ENCODE results near the gene HAT1.
"Not testable (repeated sequence)": the region's sequence is repeated elsewhere in the genome, so short reads cannot be mapped to it uniquely, and the experiment has no call there.

The HAT1 gene

GRCh38 chr2:171986778-171987177, 64.5 kb downstream of the HAT1 start:
- Histone ChIP-seq H3K4me3 (ENCODE audit: low read depth, low read length) (no peak overlapping the region), H3K36me3 (ENCODE audit: control insufficient read depth, insufficient read depth, low read length) (no peaks in the 10 kb centered on the region), H3K9ac (ENCODE audit: low read depth, low read length) (no peak overlapping the region), H3K9me3 (ENCODE audit: control insufficient read depth, insufficient read depth, low read length) (no peaks in the 10 kb centered on the region), H3K27me3 (ENCODE audit: control insufficient read depth, insufficient read depth, low read length) (no peaks in the 10 kb centered on the region), H3K4me1 (ENCODE audit: control insufficient read depth, insufficient read depth, low read length) (no peaks in the 10 kb centered on the region)

GRCh38 chr2:171991027-171991426, 68.8 kb downstream of the HAT1 start:
- Histone ChIP-seq H3K4me3 (ENCODE audit: low read depth, low read length) (no peak overlapping the region), H3K27me3 (ENCODE audit: control insufficient read depth, insufficient read depth, low read length) (no peaks in the 10 kb centered on the region), H3K9me3 (ENCODE audit: control insufficient read depth, insufficient read depth, low read length) (no peaks in the 10 kb centered on the region), H3K9ac (ENCODE audit: low read depth, low read length) (no peak overlapping the region), H3K4me1 (ENCODE audit: control insufficient read depth, insufficient read depth, low read length) (no peaks in the 10 kb centered on the region), H3K36me3 (ENCODE audit: control insufficient read depth, insufficient read depth, low read length) (no peaks in the 10 kb centered on the region)

GRCh38 chr2:171995586-171995985, 73.3 kb downstream of the HAT1 start:
- Histone ChIP-seq H3K36me3 (ENCODE audit: control insufficient read depth, insufficient read depth, low read length) (no peaks in the 10 kb centered on the region), H3K4me1 (ENCODE audit: control insufficient read depth, insufficient read depth, low read length) (no peaks in the 10 kb centered on the region), H3K4me3 (ENCODE audit: low read depth, low read length) (no peak overlapping the region), H3K27me3 (ENCODE audit: control insufficient read depth, insufficient read depth, low read length) (peaks cover 17% of the 10 kb centered on the region), H3K9ac (ENCODE audit: low read depth, low read length) (no peak overlapping the region), H3K9me3 (ENCODE audit: control insufficient read depth, insufficient read depth, low read length) (no peaks in the 10 kb centered on the region)

- H3K36me3 ChIP-seq (ENCODE audit: control insufficient read depth, insufficient read depth, low read length): no peaks in the 10 kb centered on the region
These were observed 73.8 kb downstream of the HAT1 start for GRCh38 chr2:171996021-171996420.

GRCh38 chr2:171997031-171997430, 74.8 kb downstream of the HAT1 start:
- not testable (repeated sequence) for H3K4me1 ChIP-seq (ENCODE audit: control insufficient read depth, insufficient read depth, low read length); H3K9ac ChIP-seq (ENCODE audit: low read depth, low read length); H3K9me3 ChIP-seq (ENCODE audit: control insufficient read depth, insufficient read depth, low read length); H3K36me3 ChIP-seq (ENCODE audit: control insufficient read depth, insufficient read depth, low read length); H3K4me3 ChIP-seq (ENCODE audit: low read depth, low read length)
- peaks cover 17% of the 10 kb centered on the region for H3K27me3 ChIP-seq (ENCODE audit: control insufficient read depth, insufficient read depth, low read length)

More at GRCh38 chr2:171996021-171996420, 73.8 kb downstream of the HAT1 start:
- H3K4me1 ChIP-seq (ENCODE audit: control insufficient read depth, insufficient read depth, low read length): no peaks in the 10 kb centered on the region
- H3K27me3 ChIP-seq (ENCODE audit: control insufficient read depth, insufficient read depth, low read length): peaks cover 17% of the 10 kb centered on the region
- H3K9me3 ChIP-seq (ENCODE audit: control insufficient read depth, insufficient read depth, low read length): no peaks in the 10 kb centered on the region
- H3K9ac ChIP-seq (ENCODE audit: low read depth, low read length): no peak overlapping the region
- no peak overlapping the region for H3K4me3 ChIP-seq (ENCODE audit: low read depth, low read length)

GRCh38 chr2:171999161-171999560, 76.9 kb downstream of the HAT1 start:
- Histone ChIP-seq H3K4me3 (ENCODE audit: low read depth, low read length) (peak overlapping the region; percentile 89), H3K9me3 (ENCODE audit: control insufficient read depth, insufficient read depth, low read length) (no peaks in the 10 kb centered on the region), H3K27me3 (ENCODE audit: control insufficient read depth, insufficient read depth, low read length) (peaks cover 17% of the 10 kb centered on the region), H3K9ac (ENCODE audit: low read depth, low read length) (no peak overlapping the region), H3K4me1 (ENCODE audit: control insufficient read depth, insufficient read depth, low read length) (no peaks in the 10 kb centered on the region), H3K36me3 (ENCODE audit: control insufficient read depth, insufficient read depth, low read length) (no peaks in the 10 kb centered on the region)

GRCh38 chr2:171999604-172000469, 77.6 kb downstream of the HAT1 start, which contains the start of gene METAP1D:
Gene METAP1D (plus strand): TSS chr2:171999953. CDS start chr2:171999970, 17 bp downstream.
- Histone ChIP-seq H3K9ac (ENCODE audit: low read depth, low read length) (peak within 1 kb of the TSS; percentile 87), H3K36me3 (ENCODE audit: control insufficient read depth, insufficient read depth, low read length) (no peaks in the 10 kb centered on the region), H3K4me1 (ENCODE audit: control insufficient read depth, insufficient read depth, low read length) (no peaks in the 10 kb centered on the region), H3K4me3 (ENCODE audit: low read depth, low read length) (peak within 1 kb of the TSS; percentile 89), H3K9me3 (ENCODE audit: control insufficient read depth, insufficient read depth, low read length) (no peaks in the 10 kb centered on the region), H3K27me3 (ENCODE audit: control insufficient read depth, insufficient read depth, low read length) (peaks cover 17% of the 10 kb centered on the region)

- Histone ChIP-seq H3K27me3 (ENCODE audit: control insufficient read depth, insufficient read depth, low read length) (peaks cover 17% of the 10 kb centered on the region), H3K9ac (ENCODE audit: low read depth, low read length) (peak overlapping the region; percentile 87), H3K9me3 (ENCODE audit: control insufficient read depth, insufficient read depth, low read length) (no peaks in the 10 kb centered on the region), H3K4me1 (ENCODE audit: control insufficient read depth, insufficient read depth, low read length) (no peaks in the 10 kb centered on the region), H3K36me3 (ENCODE audit: control insufficient read depth, insufficient read depth, low read length) (no peaks in the 10 kb centered on the region), H3K4me3 (ENCODE audit: low read depth, low read length) (peak overlapping the region; percentile 89)
These were observed 78.6 kb downstream of the HAT1 start for GRCh38 chr2:172000696-172001361.

GRCh38 chr2:172007372-172007771, 85.1 kb downstream of the HAT1 start:
- Histone ChIP-seq H3K9me3 (ENCODE audit: control insufficient read depth, insufficient read depth, low read length) (no peaks in the 10 kb centered on the region), H3K4me3 (ENCODE audit: low read depth, low read length) (no peak overlapping the region), H3K36me3 (ENCODE audit: control insufficient read depth, insufficient read depth, low read length) (no peaks in the 10 kb centered on the region), H3K27me3 (ENCODE audit: control insufficient read depth, insufficient read depth, low read length) (no peaks in the 10 kb centered on the region), H3K4me1 (ENCODE audit: control insufficient read depth, insufficient read depth, low read length) (peaks cover under 1% of the 10 kb centered on the region), H3K9ac (ENCODE audit: low read depth, low read length) (no peak overlapping the region)

GRCh38 chr2:172009823-172010222, 87.6 kb downstream of the HAT1 start:
- H3K4me1 ChIP-seq (ENCODE audit: control insufficient read depth, insufficient read depth, low read length): peaks cover 10% of the 10 kb centered on the region
- no peak overlapping the region for H3K4me3 ChIP-seq (ENCODE audit: low read depth, low read length)
- no peaks in the 10 kb centered on the region for H3K27me3 ChIP-seq (ENCODE audit: control insufficient read depth, insufficient read depth, low read length)
- no peaks in the 10 kb centered on the region for H3K36me3 ChIP-seq (ENCODE audit: control insufficient read depth, insufficient read depth, low read length)
- H3K9ac ChIP-seq (ENCODE audit: low read depth, low read length): no peak overlapping the region
- H3K9me3 ChIP-seq (ENCODE audit: control insufficient read depth, insufficient read depth, low read length): no peaks in the 10 kb centered on the region

GRCh38 chr2:172011812-172012575, 89.7 kb downstream of the HAT1 start:
- no peak overlapping the region for H3K9ac ChIP-seq (ENCODE audit: low read depth, low read length)

More at GRCh38 chr2:172011812-172012575, 89.7 kb downstream of the HAT1 start:
- Histone ChIP-seq H3K9me3 (ENCODE audit: control insufficient read depth, insufficient read depth, low read length) (no peaks in the 10 kb centered on the region), H3K36me3 (ENCODE audit: control insufficient read depth, insufficient read depth, low read length) (no peaks in the 10 kb centered on the region), H3K4me3 (ENCODE audit: low read depth, low read length) (no peak overlapping the region), H3K27me3 (ENCODE audit: control insufficient read depth, insufficient read depth, low read length) (no peaks in the 10 kb centered on the region), H3K4me1 (ENCODE audit: control insufficient read depth, insufficient read depth, low read length) (peaks cover 10% of the 10 kb centered on the region)
